Muscle layer of duodenum (tissue), 2 donors: Measurements from ENCODE around the gene PRKAR1B.

Experiments
- H3K27ac ChIP-seq: one replicate; pipeline ENCODE4 v1.7.0; 2013; ENCODE audit warnings: mild to moderate bottlenecking, low read length
- H3K27me3 ChIP-seq: one replicate; pipeline ENCODE4 v1.7.0; 2013; ENCODE audit warnings: low read depth, mild to moderate bottlenecking, control low read depth, low read length
- H3K36me3 ChIP-seq, 2 donors: one replicate each; pipeline ENCODE4 v1.7.0; 2013; ENCODE audit warnings: low read length in 2 of 2, control low read depth in 1 of 2, mild to moderate bottlenecking in 1 of 2; ENCODE audit not compliant: insufficient read depth in 2 of 2, control insufficient read depth in 1 of 2
- H3K4me1 ChIP-seq, 2 donors: one replicate each; pipeline ENCODE4 v1.7.0; 2013; ENCODE audit warnings: low read length in 2 of 2, mild to moderate bottlenecking in 2 of 2, control low read depth in 1 of 2, moderate library complexity in 1 of 2; ENCODE audit not compliant: insufficient read depth in 2 of 2, control insufficient read depth in 1 of 2
- H3K4me3 ChIP-seq, 2 donors: one replicate each; pipeline ENCODE4 v1.7.0; 2013; ENCODE audit warnings: low read length in 2 of 2, low read depth in 1 of 2, mild to moderate bottlenecking in 1 of 2
- H3K9me3 ChIP-seq, 2 donors: one replicate each; pipeline ENCODE4 v1.7.0; 2013; ENCODE audit warnings: low read length in 2 of 2, control low read depth in 1 of 2, mild to moderate bottlenecking in 1 of 2; ENCODE audit not compliant: control insufficient read depth in 1 of 2
- donor health status: healthy.

The PRKAR1B gene

DNA sequence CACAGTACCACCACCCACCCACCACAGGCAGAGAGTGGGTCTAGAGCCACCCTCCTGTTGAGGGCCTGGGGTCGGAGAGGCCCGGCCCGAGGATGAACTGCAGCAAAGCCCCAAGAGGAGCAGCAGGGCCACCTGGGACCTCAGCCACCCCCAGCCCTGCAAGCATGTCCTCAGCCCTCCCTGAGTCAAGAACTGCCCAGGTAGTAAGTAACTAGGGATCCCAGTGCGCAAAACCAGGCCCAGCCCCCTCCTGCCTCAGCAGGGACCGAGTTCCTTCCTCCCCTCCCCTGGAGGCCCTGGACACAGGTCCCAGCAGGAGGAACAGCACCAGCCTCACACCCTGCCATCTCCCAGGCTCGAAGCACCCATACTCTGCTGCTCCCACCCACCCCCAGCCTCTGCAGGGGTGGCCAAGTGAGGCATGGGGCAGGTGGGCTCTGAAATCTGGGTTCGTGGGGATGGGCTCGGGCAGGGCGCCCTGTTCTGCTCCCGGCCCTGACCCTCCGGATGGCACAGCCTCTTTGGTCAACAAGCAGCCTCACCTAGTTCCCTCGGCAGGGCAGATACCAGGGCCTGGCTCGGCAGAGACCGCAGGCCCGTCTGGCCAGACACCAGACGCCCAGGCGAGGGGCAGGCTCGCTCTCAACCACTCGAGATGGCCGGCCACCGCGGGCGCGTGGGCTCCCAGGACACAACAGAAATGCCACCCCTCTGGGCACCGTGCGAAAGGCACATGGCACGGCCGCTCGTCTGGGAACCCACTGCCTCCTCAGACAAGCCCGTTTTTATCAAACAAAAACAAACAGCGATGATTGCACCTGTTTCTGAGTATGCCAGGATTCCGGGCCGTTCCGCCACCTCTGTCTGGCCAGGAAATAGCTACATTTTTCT lies 222.6 kb downstream of the PRKAR1B start:
- H3K27me3 ChIP-seq = no peaks in the 10 kb centered on the region
- H3K36me3 ChIP-seq = peaks cover 23 to 47% of the 10 kb centered on the region in 2 donors
- peak overlapping the region; percentile 69 for H3K27ac ChIP-seq
- peaks cover 5 to 23% of the 10 kb centered on the region in 2 donors for H3K4me1 ChIP-seq
- H3K4me3 ChIP-seq = no peak overlapping the region
- no peaks in the 10 kb centered on the region for H3K9me3 ChIP-seq

DNA sequence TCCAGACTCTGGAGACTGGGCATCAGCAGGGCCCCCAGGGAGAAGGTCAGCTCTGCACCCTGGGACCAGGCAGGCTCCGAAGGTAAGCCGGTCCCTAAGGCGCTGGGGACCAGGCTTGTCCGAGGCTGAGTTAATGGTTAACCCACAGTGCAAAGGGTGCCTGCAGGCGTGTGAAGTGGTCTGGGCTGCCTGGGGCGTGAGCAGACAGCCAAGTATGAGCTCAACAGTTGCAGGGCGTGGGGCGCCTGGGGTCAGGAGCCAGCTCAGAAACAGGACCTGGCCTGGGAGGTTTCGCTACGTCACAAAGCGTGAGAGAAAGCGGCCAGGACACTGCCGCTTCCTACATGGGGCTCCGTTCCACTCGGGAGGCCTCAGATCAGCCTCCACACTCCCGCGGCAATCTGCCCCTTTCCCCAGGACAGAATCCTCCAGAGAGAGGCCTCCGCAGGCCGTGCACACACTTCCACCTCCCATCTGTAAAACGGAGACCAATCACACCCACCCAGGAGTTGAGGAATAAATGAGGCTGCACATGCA lies 223.4 kb downstream of the PRKAR1B start:
- no peaks in the 10 kb centered on the region for H3K9me3 ChIP-seq
- no peaks in the 10 kb centered on the region for H3K27me3 ChIP-seq
- H3K4me1 ChIP-seq = peaks cover 5 to 18% of the 10 kb centered on the region in 2 donors
- H3K27ac ChIP-seq = peak overlapping the region; percentile 69
- peaks cover 31 to 47% of the 10 kb centered on the region in 2 donors for H3K36me3 ChIP-seq
- H3K4me3 ChIP-seq = no peak overlapping the region

DNA sequence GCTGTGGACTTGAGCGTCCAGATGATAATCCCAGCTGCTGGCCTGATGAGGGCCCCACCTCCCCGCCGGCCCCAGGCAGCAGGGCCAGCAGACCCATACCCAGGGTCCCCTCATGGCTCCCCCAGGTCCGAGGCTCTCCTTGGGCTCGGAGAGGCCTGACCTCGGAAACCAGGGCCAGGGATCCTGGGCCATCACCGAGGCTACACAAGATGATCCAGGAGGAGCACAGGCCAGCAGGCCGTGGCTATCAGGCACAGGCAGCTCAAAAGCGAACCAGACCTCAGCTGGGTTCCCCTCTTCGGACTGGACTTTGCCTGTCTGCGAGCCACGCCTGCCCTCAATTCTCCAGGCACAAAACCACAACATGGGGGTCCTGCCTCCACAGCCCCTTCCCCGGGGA lies 224.8 kb downstream of the PRKAR1B start:
- H3K36me3 ChIP-seq = peaks cover 35 to 47% of the 10 kb centered on the region in 2 donors
- H3K27ac ChIP-seq = no peak overlapping the region
- H3K4me3 ChIP-seq = no peak overlapping the region
- no peaks in the 10 kb centered on the region for H3K9me3 ChIP-seq
- no peaks in the 10 kb centered on the region for H3K27me3 ChIP-seq
- peaks cover 5 to 18% of the 10 kb centered on the region in 2 donors for H3K4me1 ChIP-seq

DNA sequence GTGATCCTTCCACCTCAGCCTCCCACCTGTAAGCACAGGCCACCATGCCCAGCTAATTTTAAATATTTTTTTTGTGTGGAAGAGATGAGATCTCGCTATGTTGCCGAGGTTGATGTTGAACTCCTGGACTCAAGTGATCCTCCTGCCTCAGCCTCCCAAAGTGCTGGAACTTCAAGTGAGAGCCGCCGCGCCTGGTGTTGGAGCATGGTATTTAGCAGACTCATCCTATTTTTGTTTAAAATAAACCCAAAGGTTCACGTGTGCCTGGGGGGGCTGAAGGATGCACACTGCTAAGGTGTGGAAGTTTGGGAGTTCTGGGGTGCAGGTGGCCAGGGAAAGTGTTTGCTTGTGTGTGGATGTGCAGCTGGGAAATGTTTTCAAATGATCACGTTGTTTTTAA lies 225.6 kb downstream of the PRKAR1B start:
- H3K4me1 ChIP-seq = peaks cover 5 to 18% of the 10 kb centered on the region in 2 donors

DNA sequence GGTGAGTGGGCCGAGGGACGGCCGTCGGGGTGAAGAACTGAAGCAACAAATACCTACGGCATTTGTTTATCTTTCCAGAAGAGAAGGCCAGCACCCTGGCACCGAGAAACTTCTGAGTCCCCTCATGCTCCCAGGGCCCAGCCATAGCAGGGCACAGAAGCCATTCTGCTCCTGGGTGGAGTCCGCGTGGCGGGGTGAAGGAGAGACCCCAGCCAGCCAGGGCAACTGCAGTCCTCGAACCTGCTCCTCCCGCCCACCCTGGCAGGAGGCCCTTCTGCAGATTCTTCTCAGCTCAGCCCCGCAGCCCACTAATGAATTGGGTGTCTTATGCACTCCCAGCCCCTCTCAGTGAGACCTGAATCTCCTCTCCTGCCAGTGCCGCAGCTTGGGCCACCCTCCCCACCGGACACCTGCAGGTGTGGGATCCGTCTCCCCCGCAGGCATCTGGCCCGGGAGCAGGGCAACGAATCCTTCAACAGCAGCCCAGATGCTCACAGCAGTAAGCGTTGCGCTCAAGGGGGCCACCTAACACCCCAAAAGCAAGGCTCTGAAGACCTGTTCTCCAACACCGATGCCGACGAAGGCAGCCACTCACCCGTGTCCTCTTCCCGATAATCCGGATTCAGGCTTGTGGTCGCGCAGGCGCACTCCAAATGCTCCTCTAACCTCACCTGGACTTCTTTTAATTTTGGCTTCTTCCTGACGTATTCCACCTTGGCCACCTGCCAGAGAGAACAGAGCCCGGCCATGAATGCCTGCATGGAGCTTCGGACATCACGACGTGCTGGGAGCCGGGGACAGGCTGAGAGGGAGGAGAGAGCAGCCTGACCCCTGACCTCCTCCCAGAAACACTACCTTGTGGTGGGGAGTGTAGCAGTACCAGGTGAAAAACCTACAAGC lies 226.3 kb downstream of the PRKAR1B start:
- Histone ChIP-seq H3K4me1 (peaks cover 5 to 18% of the 10 kb centered on the region in 2 donors), H3K27ac (no peak overlapping the region), H3K27me3 (no peaks in the 10 kb centered on the region), H3K9me3 (no peaks in the 10 kb centered on the region), H3K36me3 (peaks cover 30 to 47% of the 10 kb centered on the region in 2 donors), H3K4me3 (no peak overlapping the region)

More for the DNA sequence above, 225.6 kb downstream of the PRKAR1B start:
- Histone ChIP-seq H3K36me3 (peaks cover 35 to 46% of the 10 kb centered on the region in 2 donors), H3K27me3 (no peaks in the 10 kb centered on the region), H3K9me3 (no peaks in the 10 kb centered on the region), H3K4me3 (no peak overlapping the region), H3K27ac (no peak overlapping the region)

DNA sequence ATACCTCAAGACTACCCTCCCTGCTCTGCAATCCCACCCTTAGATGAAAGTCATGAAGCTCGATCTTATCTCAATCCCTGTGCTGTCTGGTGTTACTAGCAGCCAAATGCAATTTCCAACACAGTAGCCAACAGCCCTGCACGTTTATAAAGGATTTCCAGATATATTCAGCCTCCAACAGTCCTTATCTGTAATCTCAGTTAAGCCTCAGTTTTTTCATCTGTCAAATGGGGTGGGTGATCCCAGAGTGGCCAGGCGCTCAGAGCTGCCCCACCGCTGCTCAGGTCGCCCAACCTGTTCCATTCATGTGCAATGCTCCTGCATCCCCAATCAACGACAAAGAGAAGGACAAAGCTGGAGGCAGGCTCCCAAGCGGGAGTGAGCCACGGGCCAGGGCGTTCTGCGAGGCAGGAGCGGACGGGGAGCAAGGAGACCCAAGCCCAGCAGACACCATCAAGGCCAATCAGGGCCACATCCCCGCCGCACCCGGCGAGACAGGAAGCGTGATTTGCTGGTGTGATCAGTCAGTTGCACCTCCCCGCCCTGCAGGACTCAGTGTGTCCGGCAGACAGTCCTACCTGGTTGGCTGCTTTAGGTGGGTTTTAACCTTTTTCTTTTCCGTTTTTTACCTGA lies 227.1 kb downstream of the PRKAR1B start:
- Histone ChIP-seq H3K27ac (no peak overlapping the region), H3K4me1 (peaks cover 5 to 13% of the 10 kb centered on the region in 2 donors), H3K36me3 (peaks cover 27 to 47% of the 10 kb centered on the region in 2 donors), H3K4me3 (no peak overlapping the region), H3K27me3 (no peaks in the 10 kb centered on the region), H3K9me3 (no peaks in the 10 kb centered on the region)
